A549 (cell line): ENCODE measurements around the gene DCN. TPM values are rescaled to one million over a fixed set of nuclear protein-coding genes. Genes with fewer than 3 reads are reported as not detected.

Experiments
- ATAC-seq, 2 experiments: fragments of 200-7000 bp in 1 of 2; fragments of >200 bp in 1 of 2; cut with Nextera tagmentation in 1 of 2; cut with Tn5 transposase in 1 of 2; 3 replicates each; pipeline versions ENCODE4 v1.8.0 to v1.9.1; 2018 to 2020; ENCODE audit warnings: mild to moderate bottlenecking in 1 of 2, moderate library complexity in 1 of 2
- CTCF ChIA-PET: fragments of 300-600 bp; sonication (Branson Sonifier 250); formaldehyde crosslinking; extraction: SDS; loops from one replicate; lab custom pipeline; 2021; ENCODE audit warnings: antibody characterized with exemption, inconsistent platforms; lab: Yijun Ruan, JAX
- POLR2A ChIA-PET: fragments of 350-600 bp; formaldehyde crosslinking; extraction: SDS; loops from one replicate; lab custom pipeline; 2021; ENCODE audit warnings: antibody characterized with exemption, inconsistent platforms; lab: Yijun Ruan, JAX
- DNase-seq, 2 experiments: peaks; one replicate each; pipeline versions ENCODE4 v3.0.0 to v3.0.0-alpha.2; 2011 to 2016; ENCODE audit warnings: low read depth in 1 of 2, low spot score in 1 of 2
- FAIRE-seq: peaks from 2 replicates; lab custom pipeline; 2011; peaks lifted over from hg19 to GRCh38; lab: Jason Lieb, UNC
- H3K27ac ChIP-seq, 2 experiments: fragments of >200 bp; sonication (Bioruptor Twin); formaldehyde crosslinking; 3 replicates each; pipeline ENCODE4 v1.5.1; 2016 to 2017
- H3K4me1 ChIP-seq: fragments of >200 bp; sonication (Bioruptor Twin); formaldehyde crosslinking; 3 replicates; pipeline ENCODE4 v1.6.1; 2016
- H3K4me2 ChIP-seq: fragments of >200 bp; sonication (Bioruptor Twin); formaldehyde crosslinking; 3 replicates; pipeline ENCODE4 v1.6.1; 2016
- H3K4me3 ChIP-seq: fragments of >200 bp; sonication (Bioruptor Twin); formaldehyde crosslinking; 3 replicates; pipeline ENCODE4 v1.5.1; 2016
- H3K9me3 ChIP-seq: fragments of >200 bp; sonication (Bioruptor Twin); formaldehyde crosslinking; 3 replicates; pipeline ENCODE4 v1.6.1; 2016
- CBX2 ChIP-seq: fragments of 200-600 bp; sonication (generic); IDR thresholded peaks from 2 replicates; pipeline ENCODE4 v1.6.1; 2016; ENCODE audit warnings: low read depth, mild to moderate bottlenecking, borderline replicate concordance
- CEBPB ChIP-seq, 2 experiments: fragments of >200 bp in 1 of 2; sonication (Bioruptor Twin) in 1 of 2; formaldehyde crosslinking in 1 of 2; IDR thresholded peaks; 2 replicates each; pipeline ENCODE4 v1.6.1; 2012 to 2016
- CHD2 ChIP-seq: fragments of 150-350 bp; IDR thresholded peaks from 2 replicates; pipeline ENCODE4 v1.6.1; 2014; ENCODE audit warnings: low read length; ENCODE audit not compliant: partially characterized antibody
- EHF ChIP-seq: fragments of 250-450 bp; sonication (Bioruptor Pico); IDR thresholded peaks from 2 replicates; pipeline ENCODE4 v1.5.0; 2020; ENCODE audit warnings: mild to moderate bottlenecking
- ESRRA ChIP-seq: fragments of 150-350 bp; IDR thresholded peaks from 2 replicates; pipeline ENCODE4 v1.6.1; 2014; ENCODE audit warnings: mild to moderate bottlenecking, low read length, borderline replicate concordance
- FOSL2 ChIP-seq, 2 experiments: fragments of 450-650 bp in 1 of 2; fragments of >200 bp in 1 of 2; sonication (Bioruptor Twin) in 1 of 2; formaldehyde crosslinking; IDR thresholded peaks; 2 replicates each; pipeline versions ENCODE4 v1.5.0 to v1.6.1; 2016 to 2020; ENCODE audit warnings: mild to moderate bottlenecking in 1 of 2, moderate library complexity in 1 of 2
- HEYL ChIP-seq: fragments of 250-450 bp; sonication (Bioruptor Pico); IDR thresholded peaks from 2 replicates; pipeline ENCODE4 v1.8.0; 2021; ENCODE audit warnings: mild to moderate bottlenecking, moderate library complexity
- NFE2L2 ChIP-seq: fragments of 150-350 bp; conservative IDR thresholded peaks from 2 replicates; pipeline ENCODE4 v1.6.1; 2014; ENCODE audit warnings: low read length
- NR3C1 ChIP-seq: fragments of >200 bp; sonication (Bioruptor Twin); formaldehyde crosslinking; IDR thresholded peaks from 3 replicates; pipeline ENCODE4 v1.6.1; 2017
- POLR2A ChIP-seq: IDR thresholded peaks from 2 replicates; pipeline ENCODE4 v1.6.1; 2012; ENCODE audit warnings: mild to moderate bottlenecking, low read length
- POLR2AphosphoS2 ChIP-seq: conservative IDR thresholded peaks from 2 replicates; pipeline ENCODE4 v1.6.1; 2012; ENCODE audit warnings: low read length, improper control_type of control experiment, inconsistent platforms
- RAD21 ChIP-seq, 2 experiments: fragments of >200 bp in 1 of 2; sonication (Bioruptor Twin) in 1 of 2; formaldehyde crosslinking in 1 of 2; IDR thresholded peaks in 1 of 2; conservative IDR thresholded peaks in 1 of 2; 2 replicates in 1 of 2; 3 replicates in 1 of 2; pipeline ENCODE4 v1.6.1; 2012 to 2018; ENCODE audit warnings: inconsistent platforms in 1 of 2
- RNF2 ChIP-seq: fragments of 200-600 bp; sonication (generic); IDR thresholded peaks from 2 replicates; pipeline ENCODE4 v1.6.1; 2016; ENCODE audit warnings: low read depth, mild to moderate bottlenecking, antibody characterized with exemption, moderate library complexity, borderline replicate concordance
- TFCP2L1 ChIP-seq: fragments of 250-450 bp; sonication (Bioruptor Pico); IDR thresholded peaks from 2 replicates; pipeline ENCODE4 v1.5.0; 2021; ENCODE audit warnings: mild to moderate bottlenecking
- ZC3H11A ChIP-seq: fragments of 450-650 bp; IDR thresholded peaks from 2 replicates; pipeline ENCODE4 v1.6.1; 2014; ENCODE audit warnings: antibody characterized with exemption, mild to moderate bottlenecking
- ZFP36 ChIP-seq: fragments of 450-650 bp; IDR thresholded peaks from 2 replicates; pipeline ENCODE4 v1.6.1; 2014; ENCODE audit warnings: borderline replicate concordance; ENCODE audit not compliant: partially characterized antibody
- WGBS: methylation state at CpG from one replicate; pipeline ENCODE4 v1.1.6; 2017; ENCODE audit errors: missing lambda C conversion rate; 5-methylcytosine and 5-hydroxymethylcytosine counted together
- polyA plus RNA-seq, 4 experiments: library from polyadenylated mRNA; depleted of rRNA in 3 of 4; stranded (reverse); fragments of >200 nt; fragmentation: RNase III in 1 of 4; extraction: RNeasy Plus Mini Kit Qiagen cat#74134 plus additional on column Dnase treatment in 1 of 4; gene quantifications; 2 replicates in 3 of 4; 3 replicates in 1 of 4; pipeline ENCODE4 v1.2.3, GENCODE V29; 2011 to 2017
- TF ChIP-seq, protein P1 (sequence below): fragments of 200-600 bp; sonication (generic); IDR thresholded peaks from 2 replicates; pipeline ENCODE4 v1.6.1; 2016; ENCODE audit warnings: antibody characterized with exemption, mild to moderate bottlenecking, moderate library complexity
- TF ChIP-seq, protein P2 (sequence below): IDR thresholded peaks from 2 replicates; pipeline ENCODE4 v1.6.1; 2012
- TF ChIP-seq, protein P3 (sequence below): fragments of 250-450 bp; sonication (Bioruptor Pico); IDR thresholded peaks from 2 replicates; pipeline ENCODE4 v1.5.0; 2020; ENCODE audit warnings: low read depth, mild to moderate bottlenecking, moderate library complexity
- TF ChIP-seq, protein P4 (sequence below): fragments of >200 bp; sonication (Bioruptor Twin); formaldehyde crosslinking; IDR thresholded peaks from 3 replicates; pipeline ENCODE4 v1.6.1; 2016
- TF ChIP-seq, protein P5 (sequence below): fragments of >200 bp; sonication (Bioruptor Twin); formaldehyde crosslinking; IDR thresholded peaks from 3 replicates; pipeline ENCODE4 v1.5.1; 2016

DCN gene
- polyA plus RNA-seq, 2 of the 4 experiments (the other 2 are of a cell fraction): 1.0 TPM; not detected in 1

DNA sequence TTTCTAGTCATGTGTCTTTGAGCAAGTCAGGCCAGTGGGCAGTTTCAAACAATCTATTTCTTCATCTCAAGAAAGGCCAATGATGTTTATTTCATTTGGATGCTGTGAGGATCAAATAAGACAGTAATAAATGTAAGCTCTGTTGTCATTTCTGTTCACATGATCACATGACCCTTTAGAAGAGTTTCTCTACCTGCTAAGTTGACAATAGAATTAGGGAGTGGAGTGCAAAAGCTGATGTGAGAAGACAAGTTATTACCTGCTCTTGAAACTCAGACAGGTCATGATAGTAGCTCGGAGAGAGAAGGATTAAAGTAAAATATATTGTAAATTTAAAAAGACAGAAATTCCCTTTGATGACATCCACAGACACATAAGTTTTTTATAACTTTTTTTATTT is 37.3 kb upstream of the DCN start:
- POLR2A ChIA-PET: no interaction called here
- Histone ChIP-seq H3K4me1 (no peaks in the 10 kb centered on the region), H3K4me2 (no peak overlapping the region), H3K4me3 (no peak overlapping the region), H3K27ac (no peak overlapping the region), H3K9me3 (0 out of 3 replicates have a peak, but pooled peaks cover 3% of the 10 kb centered on the region)
- ATAC-seq (no peak), FAIRE-seq (peak; percentile 7), DNase-seq (no peak)
- TF ChIP-seq ZFP36: no peak
- TF ChIP-seq, protein P1, sequence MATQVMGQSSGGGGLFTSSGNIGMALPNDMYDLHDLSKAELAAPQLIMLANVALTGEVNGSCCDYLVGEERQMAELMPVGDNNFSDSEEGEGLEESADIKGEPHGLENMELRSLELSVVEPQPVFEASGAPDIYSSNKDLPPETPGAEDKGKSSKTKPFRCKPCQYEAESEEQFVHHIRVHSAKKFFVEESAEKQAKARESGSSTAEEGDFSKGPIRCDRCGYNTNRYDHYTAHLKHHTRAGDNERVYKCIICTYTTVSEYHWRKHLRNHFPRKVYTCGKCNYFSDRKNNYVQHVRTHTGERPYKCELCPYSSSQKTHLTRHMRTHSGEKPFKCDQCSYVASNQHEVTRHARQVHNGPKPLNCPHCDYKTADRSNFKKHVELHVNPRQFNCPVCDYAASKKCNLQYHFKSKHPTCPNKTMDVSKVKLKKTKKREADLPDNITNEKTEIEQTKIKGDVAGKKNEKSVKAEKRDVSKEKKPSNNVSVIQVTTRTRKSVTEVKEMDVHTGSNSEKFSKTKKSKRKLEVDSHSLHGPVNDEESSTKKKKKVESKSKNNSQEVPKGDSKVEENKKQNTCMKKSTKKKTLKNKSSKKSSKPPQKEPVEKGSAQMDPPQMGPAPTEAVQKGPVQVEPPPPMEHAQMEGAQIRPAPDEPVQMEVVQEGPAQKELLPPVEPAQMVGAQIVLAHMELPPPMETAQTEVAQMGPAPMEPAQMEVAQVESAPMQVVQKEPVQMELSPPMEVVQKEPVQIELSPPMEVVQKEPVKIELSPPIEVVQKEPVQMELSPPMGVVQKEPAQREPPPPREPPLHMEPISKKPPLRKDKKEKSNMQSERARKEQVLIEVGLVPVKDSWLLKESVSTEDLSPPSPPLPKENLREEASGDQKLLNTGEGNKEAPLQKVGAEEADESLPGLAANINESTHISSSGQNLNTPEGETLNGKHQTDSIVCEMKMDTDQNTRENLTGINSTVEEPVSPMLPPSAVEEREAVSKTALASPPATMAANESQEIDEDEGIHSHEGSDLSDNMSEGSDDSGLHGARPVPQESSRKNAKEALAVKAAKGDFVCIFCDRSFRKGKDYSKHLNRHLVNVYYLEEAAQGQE: no peak
- no peak for TF ChIP-seq HEYL (CRISPR knock-in tag)
- no peak for TF ChIP-seq POLR2A
- TF ChIP-seq NR3C1: no peak
- TF ChIP-seq CEBPB (IDR thresholded peaks at IDR 0.05): no peak
- no peak for TF ChIP-seq RAD21 (conservative IDR thresholded peaks at IDR 0.05 in 1 of 2, IDR thresholded peaks at IDR 0.05 in 1 of 2)
- WGBS: 17% methylated on average over 1 of the region's 1 CpG
- CTCF ChIA-PET: no interaction called here

DNA sequence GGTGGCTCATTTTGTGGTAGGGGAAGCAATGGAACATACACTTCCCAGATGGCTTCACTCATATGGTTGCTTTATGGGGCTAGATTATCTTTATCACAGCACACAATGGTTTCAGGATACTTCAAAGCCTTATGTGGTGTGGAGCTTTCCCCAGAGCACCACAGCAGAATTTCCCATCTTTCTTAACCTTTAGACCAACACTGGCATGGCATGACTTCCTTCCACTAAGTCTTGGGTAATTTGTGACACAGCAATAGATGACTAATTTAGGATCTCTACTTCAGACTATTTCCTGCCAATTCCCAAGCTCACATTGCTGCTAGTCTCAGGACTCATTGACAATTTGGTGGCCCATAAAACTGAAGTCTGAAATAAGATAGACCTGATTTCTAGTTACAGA is 36.9 kb upstream of the DCN start:
- ChIA-PET POLR2A (no interaction called here), CTCF (no interaction called here)
- TF ChIP-seq RNF2 (no peak), TFCP2L1 (no peak), CBX2 (no peak), ESRRA (no peak), POLR2AphosphoS2 (no peak), NFE2L2 (no peak), CHD2 (no peak), FOSL2 (IDR thresholded peaks at IDR 0.05) (no peak), FOSL2 (CRISPR knock-in tag; IDR thresholded peaks at IDR 0.05) (no peak), EHF (CRISPR knock-in tag) (no peak), ZC3H11A (no peak), NR3C1 (no peak)
- TF ChIP-seq, protein P2, sequence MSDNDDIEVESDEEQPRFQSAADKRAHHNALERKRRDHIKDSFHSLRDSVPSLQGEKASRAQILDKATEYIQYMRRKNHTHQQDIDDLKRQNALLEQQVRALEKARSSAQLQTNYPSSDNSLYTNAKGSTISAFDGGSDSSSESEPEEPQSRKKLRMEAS: no peak
- TF ChIP-seq, protein P3, sequence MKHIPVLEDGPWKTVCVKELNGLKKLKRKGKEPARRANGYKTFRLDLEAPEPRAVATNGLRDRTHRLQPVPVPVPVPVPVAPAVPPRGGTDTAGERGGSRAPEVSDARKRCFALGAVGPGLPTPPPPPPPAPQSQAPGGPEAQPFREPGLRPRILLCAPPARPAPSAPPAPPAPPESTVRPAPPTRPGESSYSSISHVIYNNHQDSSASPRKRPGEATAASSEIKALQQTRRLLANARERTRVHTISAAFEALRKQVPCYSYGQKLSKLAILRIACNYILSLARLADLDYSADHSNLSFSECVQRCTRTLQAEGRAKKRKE (CRISPR knock-in tag): no peak
- TF ChIP-seq, protein P4, sequence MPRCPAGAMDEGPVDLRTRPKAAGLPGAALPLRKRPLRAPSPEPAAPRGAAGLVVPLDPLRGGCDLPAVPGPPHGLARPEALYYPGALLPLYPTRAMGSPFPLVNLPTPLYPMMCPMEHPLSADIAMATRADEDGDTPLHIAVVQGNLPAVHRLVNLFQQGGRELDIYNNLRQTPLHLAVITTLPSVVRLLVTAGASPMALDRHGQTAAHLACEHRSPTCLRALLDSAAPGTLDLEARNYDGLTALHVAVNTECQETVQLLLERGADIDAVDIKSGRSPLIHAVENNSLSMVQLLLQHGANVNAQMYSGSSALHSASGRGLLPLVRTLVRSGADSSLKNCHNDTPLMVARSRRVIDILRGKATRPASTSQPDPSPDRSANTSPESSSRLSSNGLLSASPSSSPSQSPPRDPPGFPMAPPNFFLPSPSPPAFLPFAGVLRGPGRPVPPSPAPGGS: no peak
- TF ChIP-seq, protein P5, sequence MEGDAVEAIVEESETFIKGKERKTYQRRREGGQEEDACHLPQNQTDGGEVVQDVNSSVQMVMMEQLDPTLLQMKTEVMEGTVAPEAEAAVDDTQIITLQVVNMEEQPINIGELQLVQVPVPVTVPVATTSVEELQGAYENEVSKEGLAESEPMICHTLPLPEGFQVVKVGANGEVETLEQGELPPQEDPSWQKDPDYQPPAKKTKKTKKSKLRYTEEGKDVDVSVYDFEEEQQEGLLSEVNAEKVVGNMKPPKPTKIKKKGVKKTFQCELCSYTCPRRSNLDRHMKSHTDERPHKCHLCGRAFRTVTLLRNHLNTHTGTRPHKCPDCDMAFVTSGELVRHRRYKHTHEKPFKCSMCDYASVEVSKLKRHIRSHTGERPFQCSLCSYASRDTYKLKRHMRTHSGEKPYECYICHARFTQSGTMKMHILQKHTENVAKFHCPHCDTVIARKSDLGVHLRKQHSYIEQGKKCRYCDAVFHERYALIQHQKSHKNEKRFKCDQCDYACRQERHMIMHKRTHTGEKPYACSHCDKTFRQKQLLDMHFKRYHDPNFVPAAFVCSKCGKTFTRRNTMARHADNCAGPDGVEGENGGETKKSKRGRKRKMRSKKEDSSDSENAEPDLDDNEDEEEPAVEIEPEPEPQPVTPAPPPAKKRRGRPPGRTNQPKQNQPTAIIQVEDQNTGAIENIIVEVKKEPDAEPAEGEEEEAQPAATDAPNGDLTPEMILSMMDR: no peak
- no peak for DNase-seq
- Histone ChIP-seq H3K4me3 (no peak overlapping the region), H3K4me1 (no peaks in the 10 kb centered on the region), H3K9me3 (0 out of 3 replicates have a peak, but pooled peaks cover 3% of the 10 kb centered on the region), H3K27ac (no peak overlapping the region), H3K4me2 (no peak overlapping the region)
- FAIRE-seq: no peak
- ATAC-seq: no peak
